BJ (cell line): Measurements from ENCODE around the gene OTULIN. TPM values are rescaled to one million over a fixed set of nuclear protein-coding genes. Genes with fewer than 3 reads are reported as not detected.
A peak's percentile ranks its signal among the peaks of the same experiment; 100 is the strongest.

ENCODE experiments used
- CTCF ChIA-PET: fragments of 350-600 bp; formaldehyde crosslinking; extraction: SDS; loops from one replicate; lab custom pipeline; 2021; ENCODE audit warnings: antibody characterized with exemption, inconsistent platforms; lab: Yijun Ruan, JAX
- POLR2A ChIA-PET: fragments of 300-600 bp; sonication (Branson Sonifier 250); formaldehyde crosslinking; extraction: SDS; loops from one replicate; lab custom pipeline; 2021; ENCODE audit warnings: antibody characterized with exemption; lab: Charles Lee
- DNase-seq: peaks from one replicate; pipeline ENCODE4 v3.0.0-alpha.2; 2011; ENCODE audit warnings: low read depth
- H3K27me3 ChIP-seq: 2 replicates; pipeline ENCODE4 v1.6.0; 2011; ENCODE audit warnings: low read length; ENCODE audit not compliant: control insufficient read depth, insufficient read depth
- H3K36me3 ChIP-seq: 2 replicates; pipeline ENCODE4 v1.5.1; 2011; ENCODE audit warnings: low read length; ENCODE audit not compliant: control insufficient read depth, insufficient read depth
- H3K4me3 ChIP-seq: 2 replicates; pipeline ENCODE4 v1.5.1; 2011; ENCODE audit warnings: low read depth, mild to moderate bottlenecking, control low read depth, low read length
- CTCF ChIP-seq: IDR thresholded peaks from 2 replicates; pipeline ENCODE4 v1.5.1; 2011; ENCODE audit warnings: low read depth, mild to moderate bottlenecking, control low read depth, inconsistent platforms, low read length, moderate library complexity; ENCODE audit not compliant: insufficient read depth
- polyA minus RNA-seq: library from RNA; depleted of rRNA, polyadenylated mRNA; stranded (reverse); fragments of >200 nt; gene quantifications from 2 replicates; pipeline ENCODE4 v1.2.3, GENCODE V29; 2011; rRNA and poly(A)+ RNA removed
- polyA plus RNA-seq: library from polyadenylated mRNA; depleted of rRNA; stranded (reverse); fragments of >200 nt; gene quantifications from 2 replicates; pipeline ENCODE4 v1.2.3, GENCODE V29; 2011; rRNA removed

Gene OTULIN
- polyA plus RNA-seq (8.5 and 10.1 TPM in 2 replicates), polyA minus RNA-seq (14.9 and 21.6 TPM in 2 replicates)

GRCh38 chr5:14664270-14665100 is at the start of gene OTULIN:
TSS of gene OTULIN (plus strand) at chr5:14664718. CDS start at chr5:14664826, 108 bp downstream.
- Histone ChIP-seq H3K36me3 (no peaks in the 10 kb centered on the region), H3K4me3 (peak within 1 kb of the TSS; percentile 68), H3K27me3 (no peaks in the 10 kb centered on the region)
- ChIA-PET CTCF (no interaction called here), POLR2A (no interaction called here)
- no peak for DNase-seq
- no peak for TF ChIP-seq CTCF

DNA sequence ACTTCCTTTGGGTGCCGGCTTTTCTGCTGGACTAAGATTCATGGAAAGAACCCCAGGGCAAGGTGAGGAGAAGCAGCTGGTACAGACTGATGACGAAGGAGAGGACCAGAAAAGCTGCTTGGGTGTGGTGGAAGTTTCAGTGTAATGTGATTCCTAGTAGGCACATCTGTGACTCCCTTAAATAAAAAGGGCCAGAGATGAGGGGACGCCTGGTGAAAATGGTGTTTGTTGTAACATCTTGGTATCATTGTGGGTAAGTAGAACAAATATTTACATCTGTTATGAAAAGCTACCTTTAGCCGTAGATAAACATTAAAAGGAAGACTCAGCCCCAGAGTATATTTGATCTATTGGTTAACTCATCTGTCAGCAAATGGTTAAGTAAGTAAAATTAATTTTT is 49.2 kb upstream of the OTULIN start:
- H3K27me3 ChIP-seq: no peaks in the 10 kb centered on the region; the same call in 1 of the 2 replicates
- no peak for TF ChIP-seq CTCF
- H3K4me3 ChIP-seq: no peak overlapping the region
- CTCF ChIA-PET: no interaction called here
- no peak for DNase-seq
- POLR2A ChIA-PET: no interaction called here
- no peaks in the 10 kb centered on the region for H3K36me3 ChIP-seq

DNA sequence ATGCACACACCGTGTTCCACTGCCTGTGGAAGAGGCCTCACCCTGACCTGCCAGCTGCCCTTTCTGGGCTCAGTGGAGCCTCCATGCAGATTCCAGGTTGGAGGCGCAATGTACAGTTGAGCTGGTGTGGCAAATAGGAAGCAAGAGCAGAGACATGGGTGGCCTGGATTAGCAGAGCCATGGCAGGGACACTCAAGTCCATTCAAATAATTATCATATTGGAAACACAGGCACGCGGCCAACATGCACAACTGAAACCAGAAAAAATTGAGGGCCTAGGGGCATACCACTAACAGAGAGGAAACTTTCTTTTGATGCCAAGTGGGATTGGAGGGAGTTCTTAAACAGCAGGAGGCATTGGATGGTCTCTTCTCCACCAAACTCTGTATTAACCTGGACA is 47.1 kb upstream of the OTULIN start:
- Histone ChIP-seq H3K36me3 (no peaks in the 10 kb centered on the region), H3K27me3 (no peaks in the 10 kb centered on the region; the same call in none of the 2 replicates), H3K4me3 (no peak overlapping the region)
- DNase-seq: no peak
- ChIA-PET POLR2A (no interaction called here), CTCF (no interaction called here)
- TF ChIP-seq CTCF: no peak

DNA sequence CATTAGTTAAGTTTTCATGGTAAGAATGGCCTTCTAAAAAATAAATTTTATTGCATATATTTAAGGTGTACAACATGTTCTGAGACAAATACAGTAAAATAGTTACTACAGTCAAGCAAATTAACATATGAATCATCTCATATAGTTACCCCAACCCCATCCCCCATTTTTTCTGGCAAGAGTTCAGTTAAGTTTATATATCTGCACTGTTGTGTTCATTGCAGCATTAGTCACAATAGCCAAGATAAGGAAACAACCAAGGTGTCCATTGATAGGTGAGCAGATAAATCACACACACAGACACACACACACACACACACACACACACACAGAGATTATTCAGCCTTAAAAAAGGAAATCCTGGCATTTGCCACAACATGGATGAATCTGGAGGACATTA is 37.2 kb upstream of the OTULIN start:
- no peak for DNase-seq
- TF ChIP-seq CTCF: no peak

DNA sequence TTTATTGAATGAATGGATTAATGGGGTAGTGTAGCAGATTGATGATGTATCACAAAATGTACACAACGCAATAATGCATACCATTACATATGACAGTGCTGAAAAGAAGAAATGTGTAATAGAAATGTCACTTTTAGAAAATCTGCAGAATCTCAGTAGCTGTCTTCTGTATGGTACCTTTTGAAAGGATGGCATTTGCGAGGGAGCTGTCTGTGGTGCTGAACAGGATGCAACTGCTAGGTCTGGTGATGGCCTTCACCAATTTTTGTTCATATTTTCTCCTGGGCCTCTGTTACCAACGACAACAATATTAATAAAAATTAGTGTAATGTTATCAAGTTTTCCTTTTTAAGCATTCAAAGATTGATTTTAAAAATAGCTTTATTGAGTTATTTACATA is 36.2 kb upstream of the OTULIN start:
- Histone ChIP-seq H3K4me3 (no peak overlapping the region), H3K27me3 (no peaks in the 10 kb centered on the region; the same call in 1 of the 2 replicates), H3K36me3 (no peaks in the 10 kb centered on the region)
- CTCF ChIA-PET: interaction anchor here (1.1 to 1.3 kb wide), 2 partner anchors 9 to 21 kb away, joined by 3 to 4 read pairs; no protein-coding TSS in a partner anchor
- POLR2A ChIA-PET: no interaction called here
- DNase-seq: peak; percentile 3
- TF ChIP-seq CTCF: no peak

More for the DNA sequence above, 37.2 kb upstream of the OTULIN start:
- no peak overlapping the region for H3K4me3 ChIP-seq
- ChIA-PET CTCF (no interaction called here), POLR2A (no interaction called here)
- H3K27me3 ChIP-seq: no peaks in the 10 kb centered on the region; the same call in 1 of the 2 replicates
- H3K36me3 ChIP-seq: no peaks in the 10 kb centered on the region
